ENCODE results near the gene RUNX2.

RUNX2 gene

DNA sequence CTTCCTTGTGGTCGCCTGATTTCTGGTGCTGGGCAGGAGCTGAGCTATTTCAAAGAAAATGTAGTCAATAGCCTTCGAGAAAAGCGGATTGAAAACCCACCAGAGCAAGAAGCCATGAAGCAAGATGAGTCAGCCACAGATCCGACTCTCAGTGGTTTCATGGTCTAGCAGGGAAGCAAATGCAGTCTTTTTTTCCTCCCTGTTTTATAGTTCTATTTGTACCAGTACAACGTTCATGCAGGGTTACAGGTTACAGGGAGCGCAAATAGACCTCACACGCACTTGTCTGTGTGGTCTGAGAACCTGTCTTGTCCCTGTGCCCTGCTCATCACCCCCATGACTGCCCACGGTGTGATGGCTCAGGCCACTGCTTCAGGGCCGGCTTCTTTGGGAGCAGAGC, 359.4 kb downstream of the RUNX2 start:
- DNase-seq = no peak

DNA sequence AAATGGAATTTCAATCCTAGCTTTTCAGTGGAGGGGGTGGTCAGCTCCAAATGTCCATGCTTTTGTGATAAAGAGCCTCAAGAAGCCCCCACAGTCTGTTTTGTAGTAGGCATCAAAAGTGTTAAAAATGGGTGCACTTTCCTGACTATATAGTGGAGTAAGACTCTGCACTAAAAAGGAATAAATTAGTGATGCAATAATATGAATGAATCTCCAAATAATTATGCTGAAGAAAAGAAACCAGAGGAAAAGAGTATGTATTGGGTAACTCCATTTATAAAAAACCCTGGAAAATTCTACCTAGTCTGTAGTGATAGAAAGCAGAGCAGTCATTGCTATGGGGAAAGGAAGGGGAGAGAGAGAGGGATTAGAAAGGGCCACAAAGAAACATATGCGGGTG, 360.1 kb downstream of the RUNX2 start:
- no peak for DNase-seq

DNA sequence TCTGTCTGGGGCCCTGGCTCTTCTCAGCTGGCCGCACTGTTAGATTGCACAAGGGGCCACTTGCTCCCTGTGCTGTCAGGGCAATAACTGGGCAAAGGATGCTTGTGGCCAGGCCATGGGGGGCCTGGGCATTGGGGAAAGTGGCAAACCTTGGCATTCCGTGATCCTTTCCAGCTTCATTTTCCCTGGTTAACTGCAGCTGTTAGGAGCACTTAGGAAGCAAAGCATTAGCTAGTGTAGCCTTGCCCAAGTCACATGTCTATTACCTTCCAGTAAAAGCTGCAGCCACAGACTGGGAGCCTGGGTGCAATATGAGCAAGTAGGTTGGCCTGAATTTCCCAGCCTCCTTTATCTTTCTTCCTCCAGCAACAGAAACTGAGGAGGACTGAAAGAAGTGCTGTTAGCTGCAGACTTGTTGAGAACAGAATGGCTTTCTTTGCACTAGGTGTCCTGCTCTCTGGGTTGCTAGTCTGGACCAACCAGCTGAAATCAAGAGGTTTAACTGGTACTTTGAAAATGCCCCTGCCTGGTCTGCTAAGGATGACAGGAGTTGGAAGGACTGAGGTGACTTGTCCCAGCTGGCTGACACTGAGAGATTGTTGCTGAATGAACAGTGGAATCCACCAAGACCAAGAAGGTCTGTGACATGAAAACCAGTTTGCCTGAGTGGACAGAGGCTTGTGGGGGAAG, 361.9 kb downstream of the RUNX2 start:
- no peak for DNase-seq

DNA sequence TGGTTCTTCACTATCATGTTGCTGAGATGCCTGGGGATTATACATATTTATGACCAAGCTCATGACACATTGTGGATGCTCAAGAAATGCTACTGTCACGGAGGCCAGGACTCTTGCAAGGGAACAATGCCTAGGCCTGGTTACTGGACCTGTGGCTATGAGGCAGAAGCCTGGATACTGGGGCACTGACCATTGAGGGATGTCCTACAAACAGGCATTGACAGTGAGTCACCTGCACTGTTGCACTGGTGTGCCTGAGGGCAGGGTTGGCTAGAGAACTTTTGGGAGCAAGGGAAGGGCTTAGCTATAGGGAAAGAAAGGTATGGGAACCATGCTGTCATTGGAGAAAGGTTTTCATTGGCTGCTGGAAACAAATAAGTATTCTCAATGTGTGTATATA, 362.7 kb downstream of the RUNX2 start:
- DNase-seq = no peak

DNA sequence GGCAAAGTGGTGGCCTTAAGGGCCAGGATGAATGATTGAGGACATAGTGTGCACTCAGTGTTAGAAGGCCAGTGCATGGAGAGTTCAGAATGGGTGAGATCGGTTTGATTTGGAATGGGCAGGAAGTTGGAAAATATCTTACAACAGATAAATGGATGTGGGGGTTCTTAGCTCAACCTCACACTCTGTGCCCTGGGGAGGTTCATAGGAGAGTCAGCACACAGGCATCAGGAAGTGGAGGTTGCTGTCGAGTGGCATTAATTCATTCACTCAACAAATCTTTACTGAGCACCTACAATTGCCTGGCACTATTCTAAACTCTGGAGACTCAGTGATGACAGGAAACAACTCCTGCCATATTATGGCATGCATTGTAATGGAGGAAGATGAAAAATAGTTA, 363.3 kb downstream of the RUNX2 start:
- DNase-seq = no peak

DNA sequence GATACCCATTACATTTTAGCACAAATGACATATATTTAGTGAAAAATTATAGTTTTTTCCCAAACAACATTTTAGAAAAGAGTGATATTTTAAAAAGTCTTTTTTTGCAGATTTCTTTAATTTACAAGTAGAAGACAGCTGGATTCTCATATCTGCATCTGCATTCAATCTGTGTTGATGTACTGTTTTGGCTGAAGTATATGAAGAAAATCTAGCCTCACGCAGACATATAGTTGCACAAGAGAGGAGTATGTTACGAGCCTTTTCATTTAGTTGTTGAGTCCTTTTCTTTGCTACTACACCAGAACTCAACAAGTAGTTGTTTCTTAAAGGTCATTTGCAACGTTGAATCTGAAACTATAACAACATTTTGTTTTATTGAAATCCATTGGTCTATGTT, 363.9 kb downstream of the RUNX2 start:
- DNase-seq = no peak

DNA sequence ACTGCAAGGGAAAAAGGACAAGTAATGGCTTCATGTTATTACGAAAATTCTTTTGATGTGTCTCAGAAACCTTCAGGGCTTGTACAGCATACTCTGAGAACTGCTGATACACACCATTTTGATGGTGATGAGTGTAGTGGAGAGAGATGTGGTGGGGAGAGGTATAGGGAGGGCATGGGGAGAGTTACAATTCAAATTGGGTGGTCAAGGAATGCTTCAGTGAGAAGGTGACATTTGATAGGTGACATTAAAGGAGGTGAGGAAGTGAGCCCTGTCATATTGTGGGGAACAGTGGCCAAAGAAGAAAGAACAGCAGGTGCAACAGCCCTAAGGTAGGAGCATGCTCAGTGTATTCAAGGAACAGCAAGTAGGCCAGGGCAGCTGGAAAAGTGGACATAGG, 368.6 kb downstream of the RUNX2 start:
- no peak for DNase-seq

DNA sequence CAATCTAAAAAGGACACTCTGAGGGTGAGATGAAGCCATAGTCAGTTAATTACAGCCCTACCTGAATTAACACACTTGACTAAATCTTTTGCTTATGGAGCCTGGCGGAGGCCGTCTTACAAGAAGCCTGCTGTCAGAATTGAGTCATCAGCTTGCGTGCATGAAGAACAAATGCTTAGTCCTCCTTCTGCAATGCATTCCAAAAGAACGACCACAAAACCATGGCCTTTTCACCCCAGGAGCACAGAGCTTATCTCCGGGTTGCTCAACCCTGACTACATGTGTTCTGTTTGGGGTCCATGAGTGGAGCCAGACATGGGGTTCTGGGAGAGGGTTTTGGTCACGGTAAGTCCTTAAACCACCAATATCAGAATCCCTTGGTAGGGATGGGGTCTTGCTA, 369.5 kb downstream of the RUNX2 start:
- DNase-seq = no peak

DNA sequence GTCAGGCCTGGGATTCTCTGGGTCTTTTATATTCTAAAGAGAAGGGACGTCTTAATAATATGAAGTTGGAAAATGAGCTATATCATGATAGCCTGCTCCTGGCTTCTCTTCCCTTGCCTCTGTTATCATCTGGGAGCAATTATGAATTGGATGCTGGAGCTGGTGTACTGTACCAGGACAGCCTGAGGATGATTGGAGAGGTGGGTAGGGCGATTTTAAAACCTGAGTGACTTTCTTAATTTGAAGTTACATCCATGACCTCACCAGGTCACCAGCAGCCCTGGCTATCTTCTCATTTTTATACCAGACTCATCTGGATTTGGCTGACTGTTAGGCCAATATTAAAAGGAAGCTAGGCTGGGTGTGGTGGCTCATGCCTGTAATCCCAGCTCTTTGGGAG, 369.9 kb downstream of the RUNX2 start:
- no peak for DNase-seq

DNA sequence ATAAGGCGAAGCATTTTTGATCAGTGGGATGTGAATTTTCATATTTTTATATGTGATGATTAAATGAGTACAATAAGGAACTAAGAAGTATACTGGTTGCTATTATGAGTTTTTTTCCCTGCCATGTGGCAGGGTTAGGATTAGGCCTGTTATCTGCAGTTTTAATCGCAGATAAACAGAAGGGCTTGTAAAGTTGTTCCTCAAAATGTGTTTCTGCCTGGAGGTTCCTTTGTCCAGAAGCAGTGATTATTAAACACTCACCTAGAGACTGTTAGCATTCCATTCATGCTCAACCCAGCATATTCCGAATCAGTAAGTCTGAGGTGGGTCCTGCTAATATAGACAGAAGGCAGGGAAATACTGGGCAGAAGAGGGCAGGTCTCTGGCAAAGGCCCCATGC, 371.5 kb downstream of the RUNX2 start:
- DNase-seq = no peak

DNA sequence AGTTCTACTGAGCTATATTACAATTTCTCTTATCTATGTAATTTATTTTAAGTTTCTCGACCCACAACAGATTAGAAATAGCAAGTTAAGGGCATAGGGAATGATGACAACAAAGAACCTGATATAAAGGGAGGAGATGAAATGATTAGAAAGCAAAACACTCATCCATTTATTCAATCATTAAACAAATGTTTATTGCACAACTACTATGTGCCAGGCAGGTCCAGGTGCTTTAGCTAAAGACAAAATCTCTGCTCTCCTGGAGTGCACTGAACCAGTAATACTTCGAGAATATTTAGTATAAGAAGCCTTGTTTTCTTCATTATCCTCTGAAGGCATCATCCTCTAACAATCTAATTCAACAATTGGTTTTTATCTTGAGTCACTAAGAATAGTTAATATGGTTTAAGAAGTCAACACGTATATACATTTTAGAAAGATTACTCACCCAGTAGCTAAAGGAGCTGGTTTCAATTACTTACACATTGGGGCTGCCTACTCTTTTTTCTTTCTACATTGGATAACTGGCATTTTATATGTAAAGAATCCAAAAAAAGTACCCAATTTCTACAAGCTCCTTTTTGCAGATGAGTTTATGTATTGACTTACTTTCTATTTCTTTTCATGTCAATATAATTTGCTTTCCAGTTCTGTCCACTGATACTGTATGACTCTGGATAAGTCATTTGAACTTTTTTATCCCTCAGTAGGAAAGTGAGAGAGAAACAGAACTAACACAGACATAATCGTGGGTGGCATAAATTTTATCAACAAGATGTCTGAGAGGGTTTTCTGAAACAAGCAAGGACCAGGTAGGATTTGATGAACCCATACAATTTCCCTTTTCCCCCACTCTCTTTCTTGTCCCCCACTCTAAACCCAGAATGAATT, 375.0 kb downstream of the RUNX2 start:
- DNase-seq = no peak

DNA sequence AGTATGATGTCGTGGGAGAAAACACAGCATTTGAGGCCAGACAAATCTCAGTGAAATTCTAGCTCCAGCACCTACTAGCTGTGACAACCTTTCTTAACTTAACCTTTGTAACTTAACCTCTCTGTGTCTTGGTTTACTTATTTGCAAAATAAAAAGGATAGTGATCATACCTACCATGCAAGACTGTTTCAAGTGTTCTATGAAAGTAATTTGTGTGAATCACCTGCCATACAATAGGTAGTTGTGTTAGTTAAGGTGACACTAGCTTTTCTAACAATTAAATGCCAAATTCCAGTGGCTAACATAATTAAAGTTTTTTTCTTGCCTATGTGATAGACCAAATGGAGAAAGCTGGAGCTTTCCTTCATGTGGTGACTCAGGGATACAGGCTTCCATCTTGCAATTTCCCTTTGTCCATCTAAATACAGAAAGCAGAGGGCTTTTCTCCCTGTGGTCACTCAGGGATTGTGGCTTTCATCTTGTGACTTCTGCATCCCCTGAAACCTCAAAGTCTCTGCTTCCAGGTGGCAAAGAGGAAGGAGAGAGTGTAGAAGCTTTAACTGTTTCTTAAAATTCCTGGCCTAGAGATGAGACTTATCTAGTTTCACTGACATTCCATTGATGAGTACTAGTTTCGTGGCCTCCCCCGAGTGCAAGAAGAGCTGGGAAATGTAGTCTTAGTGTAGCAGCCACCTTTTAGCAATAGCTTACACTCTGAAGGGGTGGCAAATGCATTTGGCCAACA, 376.1 kb downstream of the RUNX2 start:
- DNase-seq = no peak

DNA sequence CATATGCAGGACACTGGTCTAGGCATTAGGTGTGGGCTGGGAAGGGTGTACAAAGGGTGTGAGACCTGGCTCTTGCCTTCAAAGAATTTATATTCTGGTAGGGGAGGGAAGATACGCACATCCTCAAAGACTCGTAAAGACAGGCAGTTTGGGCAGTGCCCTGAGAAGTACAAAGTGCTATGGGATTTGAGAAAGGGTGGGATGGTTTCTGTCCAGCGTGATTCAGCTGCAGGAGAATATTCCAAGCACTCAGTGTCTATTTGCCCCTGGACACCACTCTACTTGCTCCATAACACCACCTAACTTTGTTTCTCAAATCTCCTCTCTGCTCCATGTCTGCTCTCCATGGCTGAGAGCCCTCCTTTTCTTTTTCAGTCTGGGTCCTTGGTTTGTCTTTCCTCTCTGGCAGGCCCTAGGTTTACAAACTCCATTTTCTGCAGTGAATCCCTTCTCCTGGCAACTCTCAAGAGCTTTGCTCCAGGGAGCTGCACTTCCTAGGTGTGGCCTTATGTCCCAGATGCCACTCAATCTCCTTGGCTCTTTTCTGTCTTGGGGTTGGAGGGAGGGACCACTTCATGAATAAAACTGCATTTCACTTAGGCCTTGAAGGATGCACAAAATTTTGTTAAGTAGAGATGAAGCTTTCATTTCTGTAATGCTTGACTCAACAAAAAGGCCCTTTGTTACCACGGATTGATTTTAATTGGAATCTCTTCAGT, 377.2 kb downstream of the RUNX2 start:
- DNase-seq = no peak

DNA sequence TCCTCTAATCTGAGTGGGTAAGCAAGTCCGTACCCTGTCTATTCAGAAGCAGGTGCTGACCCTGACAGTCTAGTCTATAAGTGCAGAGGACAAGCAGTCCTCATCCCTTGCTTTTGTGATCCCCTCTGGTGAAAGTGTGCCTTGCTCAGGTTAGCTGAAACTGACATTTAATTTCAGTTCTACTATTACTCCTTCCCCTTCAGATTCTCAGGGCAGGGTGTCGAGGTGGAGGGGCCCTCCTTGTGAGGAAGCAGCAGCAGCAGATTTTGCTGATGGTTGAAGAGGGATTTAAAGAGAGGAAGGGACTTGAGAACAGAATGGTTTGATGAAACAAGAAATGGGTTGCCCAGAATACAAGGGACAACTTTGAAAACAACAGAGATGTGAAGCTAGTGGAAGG, 378.2 kb downstream of the RUNX2 start:
- no peak for DNase-seq

DNA sequence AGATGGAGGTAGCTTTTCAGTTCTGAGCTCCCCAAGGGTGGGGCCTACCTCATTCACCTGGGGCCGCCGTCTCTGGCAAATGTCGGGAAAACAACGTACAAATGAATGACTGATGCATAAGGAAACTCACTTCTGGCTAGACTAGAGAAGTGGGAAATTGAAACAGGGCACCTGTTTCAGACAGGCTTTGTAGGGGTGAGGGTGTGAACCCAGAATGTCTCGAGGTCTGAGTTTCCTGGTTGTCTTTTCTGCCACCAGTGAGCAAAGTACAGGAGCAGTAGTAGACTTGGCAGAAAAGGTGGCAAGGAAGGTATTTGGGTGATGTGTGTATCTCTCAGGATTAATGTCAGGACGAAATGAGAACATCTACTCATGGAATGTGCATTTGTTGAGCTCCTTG, 379.0 kb downstream of the RUNX2 start:
- DNase-seq = no peak

DNA sequence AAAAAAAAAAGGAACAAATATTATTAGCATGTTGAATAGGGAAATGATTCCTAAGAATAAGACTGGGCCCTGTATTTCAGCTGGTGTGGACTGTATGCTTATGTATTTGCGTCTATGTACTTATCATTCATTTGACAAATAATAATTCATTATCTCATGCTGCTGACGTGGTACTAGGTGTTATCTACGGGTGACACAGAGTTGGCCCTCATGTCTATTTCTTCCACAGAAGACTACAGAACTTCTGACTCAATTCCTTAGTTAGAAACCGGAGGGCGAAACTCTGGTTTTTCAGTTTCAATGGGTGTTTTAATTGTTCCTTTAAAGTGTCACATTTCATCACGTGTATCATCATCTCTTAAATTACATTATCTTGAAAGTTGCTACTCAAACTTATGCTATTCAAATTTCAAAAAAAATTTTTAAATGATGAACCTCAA, 381.7 kb downstream of the RUNX2 start:
- no peak for DNase-seq

DNA sequence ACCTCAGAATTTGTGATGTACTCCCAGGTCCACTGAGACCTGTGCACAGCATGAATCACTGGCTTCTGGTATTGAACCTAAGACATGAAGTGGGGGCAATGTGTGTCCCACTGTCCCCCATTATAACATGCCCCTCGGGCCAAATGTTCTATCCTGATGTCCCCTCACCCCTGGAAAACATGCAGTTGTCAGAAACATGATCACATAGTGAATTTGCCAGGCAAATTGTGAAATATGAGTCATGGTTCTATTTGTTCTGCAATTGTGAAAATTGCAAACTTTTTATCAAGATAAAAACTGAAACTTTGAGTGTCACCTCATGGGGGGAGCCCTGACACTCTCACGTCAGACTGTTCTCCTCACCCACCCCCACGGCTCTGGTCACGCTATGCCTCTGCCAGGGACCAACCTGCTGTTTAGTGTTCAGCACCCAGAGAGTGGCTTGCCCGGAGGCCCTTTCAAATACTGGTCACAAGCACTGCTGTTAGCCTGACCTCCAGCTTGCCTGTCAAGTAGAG, 382.2 kb downstream of the RUNX2 start:
- DNase-seq = peak; percentile 53

DNA sequence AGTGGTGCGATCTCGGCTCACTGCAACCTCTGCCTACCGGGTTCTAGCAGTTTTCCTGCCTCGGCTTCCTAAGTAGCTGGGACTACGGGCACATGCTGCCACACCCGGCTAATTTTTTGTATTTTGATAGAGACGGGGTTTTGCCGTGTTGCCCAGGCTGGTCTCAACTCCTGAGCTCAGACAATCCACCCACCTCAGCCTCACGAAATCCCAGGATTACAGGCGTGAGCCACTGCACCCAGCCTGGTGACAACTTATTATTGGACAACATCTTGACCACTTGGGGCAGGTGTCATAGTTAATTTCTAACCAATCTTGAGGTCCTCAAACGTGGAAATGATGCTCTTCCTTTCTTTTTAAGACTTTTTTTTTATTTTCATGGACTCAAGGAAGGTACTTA, 383.9 kb downstream of the RUNX2 start:
- DNase-seq = no peak

DNA sequence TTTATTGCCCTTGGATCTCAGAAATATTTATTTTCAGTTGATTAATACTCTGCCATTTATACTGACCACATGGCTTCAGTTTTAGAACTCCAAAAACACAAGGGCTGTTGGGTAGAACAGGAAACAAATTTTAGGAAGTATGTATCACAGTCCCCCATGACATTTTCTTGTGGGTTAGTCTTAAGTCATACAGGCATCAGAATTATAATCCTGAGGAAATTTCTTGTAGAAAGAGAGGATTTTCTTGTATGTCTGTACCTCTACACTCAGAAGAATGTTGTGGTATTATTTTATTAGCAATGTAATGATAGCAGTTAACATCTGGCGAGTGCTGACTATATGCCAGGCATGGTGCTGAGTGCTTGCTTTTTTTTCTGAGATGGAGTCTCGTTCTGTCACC, 384.7 kb downstream of the RUNX2 start:
- DNase-seq = no peak
